Measurements from ENCODE around the gene FOXL2. TPM values are rescaled to one million over a fixed set of nuclear protein-coding genes. Genes with fewer than 3 reads are reported as not detected.
"Not testable (repeated sequence)": the region's sequence is repeated elsewhere in the genome, so short reads cannot be mapped to it uniquely, and the experiment has no call there.

FOXL2 gene
- total and polyA plus RNA-seq, 11 donors, result not detected

DNA sequence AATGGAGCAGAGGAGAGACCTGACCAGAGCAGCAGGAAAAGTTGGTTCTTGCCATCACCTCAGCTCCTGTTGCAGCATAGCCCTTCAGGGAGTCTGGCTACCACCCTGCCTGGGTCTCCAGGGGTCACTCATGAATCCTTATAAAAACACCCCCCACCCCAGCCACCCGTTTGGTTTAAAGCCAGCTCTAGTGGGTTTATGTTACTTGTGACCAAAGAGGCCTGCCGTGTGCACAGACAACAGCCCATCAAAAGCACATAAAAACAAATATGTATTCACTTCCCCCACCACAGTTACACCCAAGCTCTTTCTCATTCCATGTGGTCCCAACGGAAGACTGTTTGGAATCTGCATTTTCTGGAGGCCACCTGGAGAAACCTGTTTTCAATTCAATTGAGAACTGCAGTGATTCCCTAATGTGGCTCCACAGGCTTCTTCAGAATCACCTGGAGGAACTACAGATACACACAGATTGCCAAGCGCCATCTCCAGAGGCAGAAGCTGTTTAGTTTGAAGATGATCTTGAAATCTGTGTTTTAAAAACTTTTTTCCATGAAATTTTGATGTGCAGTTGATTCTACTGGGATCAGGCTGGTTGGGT lies 13.8 kb downstream of the FOXL2 start:
- intact Hi-C loops (cut with DNase I), result no loop called here
- H3K36me3 ChIP-seq, result no peaks in the 10 kb centered on the region
- H3K4me3 ChIP-seq, result no peak overlapping the region
- WGBS, 4 donors, result 78 to 88% (median 82%) methylated on average over 4 of the region's 4 CpGs
- H3K27me3 ChIP-seq, result peaks cover 17 to 38% (median 24%) of the 10 kb centered on the region in 9 donors
- H3K4me1 ChIP-seq, result peaks cover 0 to 27% (median 22%) of the 10 kb centered on the region in 12 donors
- no peaks in the 10 kb centered on the region for H3K9me3 ChIP-seq
- no peak for TF ChIP-seq POLR2A (IDR thresholded peaks at IDR 0.05)
- TF ChIP-seq, protein P1, sequence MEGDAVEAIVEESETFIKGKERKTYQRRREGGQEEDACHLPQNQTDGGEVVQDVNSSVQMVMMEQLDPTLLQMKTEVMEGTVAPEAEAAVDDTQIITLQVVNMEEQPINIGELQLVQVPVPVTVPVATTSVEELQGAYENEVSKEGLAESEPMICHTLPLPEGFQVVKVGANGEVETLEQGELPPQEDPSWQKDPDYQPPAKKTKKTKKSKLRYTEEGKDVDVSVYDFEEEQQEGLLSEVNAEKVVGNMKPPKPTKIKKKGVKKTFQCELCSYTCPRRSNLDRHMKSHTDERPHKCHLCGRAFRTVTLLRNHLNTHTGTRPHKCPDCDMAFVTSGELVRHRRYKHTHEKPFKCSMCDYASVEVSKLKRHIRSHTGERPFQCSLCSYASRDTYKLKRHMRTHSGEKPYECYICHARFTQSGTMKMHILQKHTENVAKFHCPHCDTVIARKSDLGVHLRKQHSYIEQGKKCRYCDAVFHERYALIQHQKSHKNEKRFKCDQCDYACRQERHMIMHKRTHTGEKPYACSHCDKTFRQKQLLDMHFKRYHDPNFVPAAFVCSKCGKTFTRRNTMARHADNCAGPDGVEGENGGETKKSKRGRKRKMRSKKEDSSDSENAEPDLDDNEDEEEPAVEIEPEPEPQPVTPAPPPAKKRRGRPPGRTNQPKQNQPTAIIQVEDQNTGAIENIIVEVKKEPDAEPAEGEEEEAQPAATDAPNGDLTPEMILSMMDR (IDR thresholded peaks at IDR 0.05), result no peak
- ATAC-seq (no peak), DNase-seq (no peak)
- H3K27ac ChIP-seq, result no peak overlapping the region

DNA sequence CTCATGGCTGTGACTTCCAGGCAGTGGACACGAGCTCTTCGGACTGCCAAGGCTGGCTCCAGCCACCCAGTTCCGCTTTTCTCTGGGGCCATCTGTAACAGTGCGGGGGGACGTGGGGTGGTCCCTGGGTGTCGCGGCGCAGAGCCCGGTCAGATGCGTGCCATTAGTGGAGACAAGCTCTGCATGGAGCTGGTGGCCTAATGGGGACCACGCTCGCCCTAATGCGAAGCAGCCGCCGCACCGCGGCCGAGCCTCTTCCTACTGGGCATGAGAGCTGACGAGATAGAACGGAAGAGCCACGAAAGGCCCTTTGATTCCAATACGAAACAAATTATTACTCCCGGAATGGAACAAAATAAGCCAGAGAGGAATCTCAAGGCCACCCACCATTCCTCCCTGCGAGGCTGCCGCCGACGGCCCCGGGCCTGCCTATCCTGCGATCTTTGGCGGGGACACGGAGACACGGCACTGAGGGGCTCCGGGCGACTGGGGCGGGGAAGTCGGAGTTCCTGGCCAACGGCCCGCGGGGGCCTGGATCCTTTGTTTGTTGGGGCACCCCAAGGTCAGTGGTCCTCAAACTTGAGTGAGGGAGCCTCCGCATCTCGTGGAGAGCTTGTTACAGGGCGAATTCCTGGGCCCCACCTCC lies 18.1 kb downstream of the FOXL2 start:
- Histone ChIP-seq H3K4me1 (no peaks in the 10 kb centered on the region), H3K27me3 (peaks cover 0 to 3% (median 0%) of the 10 kb centered on the region in 9 donors), H3K36me3 (no peaks in the 10 kb centered on the region), H3K9me3 (no peaks in the 10 kb centered on the region), H3K27ac (no peak overlapping the region), H3K4me3 (no peak overlapping the region)
- no peak for TF ChIP-seq POLR2A (IDR thresholded peaks at IDR 0.05)
- TF ChIP-seq, protein P1 (IDR thresholded peaks at IDR 0.05), result no peak
- ATAC-seq (peak in 1 of 4 donors; percentile 33), DNase-seq (no peak)
- intact Hi-C loops (cut with DNase I), result loop anchor here in 1 of 10 donors (10.0 kb wide), 1 partner anchor 514 kb away; no protein-coding TSS in a partner anchor
- 94 to 95% (median 95%) methylated on average over 41 to 42 of the region's 42 CpGs for WGBS, 4 donors

DNA sequence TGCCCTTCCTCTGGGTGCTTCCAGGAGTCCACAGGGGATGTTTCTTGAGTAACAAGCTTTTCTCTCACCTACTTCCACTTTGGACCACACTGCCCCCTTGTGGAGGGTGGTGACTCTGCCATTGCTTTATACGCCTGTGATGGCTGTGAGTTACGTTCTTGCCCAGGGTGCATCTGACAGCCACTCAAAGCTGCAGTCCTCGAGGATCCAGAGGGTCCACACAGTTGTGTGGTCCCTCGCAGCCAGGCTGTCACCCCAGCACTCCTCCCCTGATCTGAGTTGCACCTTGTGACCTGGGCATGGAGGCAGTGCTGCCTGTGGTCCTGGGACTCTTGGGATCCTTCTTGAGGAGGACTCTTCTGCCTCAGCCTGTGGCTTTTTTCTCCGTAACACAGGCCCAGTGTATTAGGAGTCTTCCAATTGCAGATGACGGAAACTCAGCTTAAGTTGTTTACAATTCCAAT lies 23.4 kb downstream of the FOXL2 start:
- H3K27ac ChIP-seq, result no peak overlapping the region
- TF ChIP-seq, protein P1 (IDR thresholded peaks at IDR 0.05), result peak; percentile 83 to 93 (median 88)
- no peak for TF ChIP-seq POLR2A (IDR thresholded peaks at IDR 0.05)
- 21 to 29% (median 26%) methylated on average over 6 of the region's 6 CpGs for WGBS, 4 donors
- H3K27me3 ChIP-seq, result no peaks in the 10 kb centered on the region
- intact Hi-C loops (cut with DNase I), result loop anchor here in 6 of 10 donors (2.0 to 10.0 kb wide), 5 partner anchors 225 to 509 kb away; partner anchors contain the start of gene CEP70 (in 2 of the 6)
- H3K36me3 ChIP-seq, result no peaks in the 10 kb centered on the region
- no peak overlapping the region for H3K4me3 ChIP-seq
- DNase-seq (peak; percentile 74 to 85 (median 74)), ATAC-seq (peak in 3 of 4 donors; percentile 84 to 88 (median 87))
- H3K9me3 ChIP-seq, result no peaks in the 10 kb centered on the region
- H3K4me1 ChIP-seq, result peaks cover 0 to 3% (median 0%) of the 10 kb centered on the region in 12 donors

DNA sequence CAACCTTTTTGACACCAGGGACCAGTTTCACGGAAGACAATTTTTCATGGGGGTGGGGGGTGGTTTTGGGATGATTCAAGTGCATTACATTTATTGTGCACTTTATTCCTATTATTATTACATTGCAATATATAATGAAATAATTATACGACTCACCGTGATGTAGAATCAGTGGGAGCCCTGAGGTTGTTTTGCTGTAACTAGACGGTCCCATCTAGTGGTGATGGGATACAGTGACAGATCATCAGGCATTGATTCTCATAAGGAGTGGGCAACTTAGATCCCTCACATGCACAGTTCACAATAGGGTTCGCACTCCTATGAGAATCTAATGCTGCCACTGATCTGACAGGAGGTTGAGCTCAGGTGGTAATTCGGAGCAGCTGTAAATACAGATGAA lies 24.5 kb downstream of the FOXL2 start:
- H3K27ac ChIP-seq, H3K27me3 ChIP-seq, H3K4me3 ChIP-seq, H3K4me1 ChIP-seq, ATAC-seq, H3K36me3 ChIP-seq, H3K9me3 ChIP-seq, DNase-seq: not testable (repeated sequence)
- 91 to 97% (median 92%) methylated on average over 6 of the region's 6 CpGs for WGBS, 4 donors
- intact Hi-C loops (cut with DNase I), result loop anchor here in 6 of 10 donors (2.0 to 10.0 kb wide), 5 partner anchors 224 to 508 kb away; partner anchors contain the start of gene CEP70 (in 2 of the 6)

Data from heart left ventricle (tissue), 16 donors.